ENCODE measurements around the gene VEPH1.

VEPH1 gene

GRCh38 chr3:157512534-157512933 is 9.3 kb upstream of the VEPH1 start:
- no peaks in the 10 kb centered on the region for H3K4me1 Mint-ChIP-seq
- H3K27ac Mint-ChIP-seq = no peak overlapping the region
- H3K9me3 Mint-ChIP-seq = no peaks in the 10 kb centered on the region

GRCh38 chr3:157508461-157508860 is 5.2 kb upstream of the VEPH1 start:
- DNase-seq = no peak

More at GRCh38 chr3:157512534-157512933, 9.3 kb upstream of the VEPH1 start:
- peaks cover 2 to 5% of the 10 kb centered on the region in 2 donors for H3K27me3 Mint-ChIP-seq
- DNase-seq (no peak), ATAC-seq (replicated peaks) (no peak)
- no peak overlapping the region for H3K4me3 Mint-ChIP-seq
- no peaks in the 10 kb centered on the region for H3K36me3 Mint-ChIP-seq

GRCh38 chr3:157501863-157502262 is 1.4 kb downstream of the VEPH1 start:
- H3K4me1 Mint-ChIP-seq = peaks cover 9 to 13% of the 10 kb centered on the region in 2 donors
- H3K9me3 Mint-ChIP-seq = no peaks in the 10 kb centered on the region
- no peak for DNase-seq
- H3K36me3 Mint-ChIP-seq = no peaks in the 10 kb centered on the region
- H3K4me3 Mint-ChIP-seq = no peak overlapping the region
- ATAC-seq (replicated peaks) = no peak
- peaks cover 37 to 39% of the 10 kb centered on the region in 2 donors for H3K27me3 Mint-ChIP-seq
- no peak overlapping the region for H3K27ac Mint-ChIP-seq

More at GRCh38 chr3:157508461-157508860, 5.2 kb upstream of the VEPH1 start:
- no peaks in the 10 kb centered on the region for H3K4me1 Mint-ChIP-seq
- H3K4me3 Mint-ChIP-seq = no peak overlapping the region
- no peaks in the 10 kb centered on the region for H3K9me3 Mint-ChIP-seq
- no peak for ATAC-seq (replicated peaks)
- peaks cover 5 to 12% of the 10 kb centered on the region in 2 donors for H3K27me3 Mint-ChIP-seq
- H3K27ac Mint-ChIP-seq = no peak overlapping the region
- no peaks in the 10 kb centered on the region for H3K36me3 Mint-ChIP-seq

GRCh38 chr3:157500232-157500631 is 3.0 kb downstream of the VEPH1 start:
- H3K4me1 Mint-ChIP-seq = peaks cover 9 to 13% of the 10 kb centered on the region in 2 donors
- no peak for ATAC-seq (replicated peaks)
- no peak overlapping the region for H3K4me3 Mint-ChIP-seq
- no peak for DNase-seq
- H3K27ac Mint-ChIP-seq = no peak overlapping the region
- H3K9me3 Mint-ChIP-seq = no peaks in the 10 kb centered on the region
- peaks cover 35 to 37% of the 10 kb centered on the region in 2 donors for H3K27me3 Mint-ChIP-seq
- no peaks in the 10 kb centered on the region for H3K36me3 Mint-ChIP-seq

GRCh38 chr3:157499342-157499963 is 3.8 kb downstream of the VEPH1 start:
- no peak for DNase-seq
- peaks cover 35 to 38% of the 10 kb centered on the region in 2 donors for H3K27me3 Mint-ChIP-seq
- H3K36me3 Mint-ChIP-seq = no peaks in the 10 kb centered on the region
- no peaks in the 10 kb centered on the region for H3K9me3 Mint-ChIP-seq
- peaks cover 9 to 13% of the 10 kb centered on the region in 2 donors for H3K4me1 Mint-ChIP-seq
- H3K27ac Mint-ChIP-seq = peak overlapping the region; percentile 25
- ATAC-seq (replicated peaks) = peak; percentile 45 to 58
- peak overlapping the region; percentile 41 to 44 for H3K4me3 Mint-ChIP-seq

- Mint-ChIP-seq H3K4me1 (peaks cover 9 to 13% of the 10 kb centered on the region in 2 donors), H3K27ac (no peak overlapping the region), H3K27me3 (peaks cover 35 to 46% of the 10 kb centered on the region in 2 donors), H3K36me3 (no peaks in the 10 kb centered on the region), H3K4me3 (no peak overlapping the region), H3K9me3 (no peaks in the 10 kb centered on the region)
- no peak for DNase-seq
- no peak for ATAC-seq (replicated peaks)
Measured at GRCh38 chr3:157498371-157498770, 4.8 kb downstream of the VEPH1 start.

- H3K36me3 Mint-ChIP-seq = no peaks in the 10 kb centered on the region
- ATAC-seq (replicated peaks) = no peak
- no peak for DNase-seq
- H3K27me3 Mint-ChIP-seq = peaks cover 29 to 39% of the 10 kb centered on the region in 2 donors
- H3K4me1 Mint-ChIP-seq = peaks cover 9 to 13% of the 10 kb centered on the region in 2 donors
- H3K9me3 Mint-ChIP-seq = no peaks in the 10 kb centered on the region
- no peak overlapping the region for H3K4me3 Mint-ChIP-seq
- H3K27ac Mint-ChIP-seq = no peak overlapping the region
Measured at GRCh38 chr3:157495846-157496245, 7.4 kb downstream of the VEPH1 start.

- Mint-ChIP-seq H3K36me3 (no peaks in the 10 kb centered on the region), H3K4me3 (no peak overlapping the region), H3K9me3 (no peaks in the 10 kb centered on the region), H3K27ac (no peak overlapping the region), H3K4me1 (peaks cover 5 to 7% of the 10 kb centered on the region in 2 donors), H3K27me3 (peaks cover 22 to 31% of the 10 kb centered on the region in 2 donors)
- no peak for DNase-seq
- no peak for ATAC-seq (replicated peaks)
Measured at GRCh38 chr3:157494581-157495281, 8.5 kb downstream of the VEPH1 start.

GRCh38 chr3:157493627-157494550 is 9.3 kb downstream of the VEPH1 start:
- peaks cover 21 to 31% of the 10 kb centered on the region in 2 donors for H3K27me3 Mint-ChIP-seq
- H3K27ac Mint-ChIP-seq = no peak overlapping the region
- no peaks in the 10 kb centered on the region for H3K4me1 Mint-ChIP-seq
- H3K36me3 Mint-ChIP-seq = no peaks in the 10 kb centered on the region
- no peak overlapping the region for H3K4me3 Mint-ChIP-seq
- H3K9me3 Mint-ChIP-seq = no peaks in the 10 kb centered on the region
- ATAC-seq (replicated peaks) (peak in 1 of 2 donors; percentile 34), DNase-seq (no peak)

- H3K27ac Mint-ChIP-seq = no peak overlapping the region
- peaks cover 0 to 2% of the 10 kb centered on the region in 2 donors for H3K4me1 Mint-ChIP-seq
- no peaks in the 10 kb centered on the region for H3K9me3 Mint-ChIP-seq
- no peak for DNase-seq
- H3K4me3 Mint-ChIP-seq = no peak overlapping the region
- peaks cover 9 to 27% of the 10 kb centered on the region in 2 donors for H3K27me3 Mint-ChIP-seq
- no peak for ATAC-seq (replicated peaks)
- H3K36me3 Mint-ChIP-seq = no peaks in the 10 kb centered on the region
Measured at GRCh38 chr3:157491136-157491535, 12.1 kb downstream of the VEPH1 start.

GRCh38 chr3:157488144-157488543 is 15.1 kb downstream of the VEPH1 start:
- Mint-ChIP-seq H3K9me3 (no peaks in the 10 kb centered on the region), H3K36me3 (no peaks in the 10 kb centered on the region), H3K4me1 (peaks cover 0 to 2% of the 10 kb centered on the region in 2 donors), H3K27ac (no peak overlapping the region), H3K4me3 (no peak overlapping the region), H3K27me3 (peaks cover 9 to 17% of the 10 kb centered on the region in 2 donors)
- no peak for ATAC-seq (replicated peaks)
- DNase-seq = no peak

- no peak for ATAC-seq (replicated peaks)
- H3K4me3 Mint-ChIP-seq = no peak overlapping the region
- no peaks in the 10 kb centered on the region for H3K9me3 Mint-ChIP-seq
- no peaks in the 10 kb centered on the region for H3K36me3 Mint-ChIP-seq
- peaks cover 0 to 2% of the 10 kb centered on the region in 2 donors for H3K4me1 Mint-ChIP-seq
- no peak overlapping the region for H3K27ac Mint-ChIP-seq
- DNase-seq = no peak
- peaks cover 9 to 17% of the 10 kb centered on the region in 2 donors for H3K27me3 Mint-ChIP-seq
Measured at GRCh38 chr3:157487339-157487738, 15.9 kb downstream of the VEPH1 start.

GRCh38 chr3:157479464-157480243 is 23.6 kb downstream of the VEPH1 start:
- H3K9me3 Mint-ChIP-seq = peaks cover 3 to 6% of the 10 kb centered on the region in 2 donors
- ATAC-seq (replicated peaks) (no peak), DNase-seq (no peak)
- H3K27ac Mint-ChIP-seq = no peak overlapping the region
- H3K36me3 Mint-ChIP-seq = no peaks in the 10 kb centered on the region
- no peaks in the 10 kb centered on the region for H3K27me3 Mint-ChIP-seq
- H3K4me1 Mint-ChIP-seq = no peaks in the 10 kb centered on the region
- no peak overlapping the region for H3K4me3 Mint-ChIP-seq

All from stimulated activated naive B cell treated with anti-CD40 and anti-IgM and Interleukin-4, amounts not matched to agents 10 μg/mL and 1 μg/mL and 100 μg/mL, for 72 hours (primary cell).